ENCODE results near the gene IL17A.

The IL17A gene

GRCh38 chr6:52183131-52183713 is 3.0 kb upstream of the IL17A start:
- WGBS (ENCODE audit: extremely low coverage, insufficient coverage, low lambda C conversion rate): no CpG with 5 or more reads among the region's 3 CpGs
- Histone ChIP-seq H4K5ac (ENCODE audit: low read length) (no peak overlapping the region), H2BK120ac (ENCODE audit: low read depth, low read length) (no peak overlapping the region), H3K23ac (ENCODE audit: low read length) (no peak overlapping the region), H4K8ac (ENCODE audit: low read depth, low read length) (no peak overlapping the region), H3K27me3 (ENCODE audit: insufficient read depth, low read length, poor library complexity) (no peaks in the 10 kb centered on the region), H3K4me1 (ENCODE audit: control insufficient read depth, low read depth, low read length) (no peaks in the 10 kb centered on the region), H3K18ac (ENCODE audit: low read length) (no peak overlapping the region), H3K4me3 (ENCODE audit: low read length) (no peak overlapping the region), H3K56ac (ENCODE audit: low read length) (no peak overlapping the region), H3K36me3 (ENCODE audit: control insufficient read depth, insufficient read depth, low read length) (no peaks in the 10 kb centered on the region), H2BK5ac (ENCODE audit: low read length) (no peak overlapping the region), H3K9ac (ENCODE audit: low read length) (no peak overlapping the region), H2AK5ac (ENCODE audit: low read length) (no peak overlapping the region), H3K4me2 (ENCODE audit: low read length) (no peak overlapping the region), H3K4ac (ENCODE audit: low read depth, low read length) (no peak overlapping the region), H3K27ac (ENCODE audit: low read depth, low read length) (no peak overlapping the region), H2BK15ac (replicated peaks; ENCODE audit: low read depth) (no peak overlapping the region), H3K79me1 (ENCODE audit: low read length) (no peaks in the 10 kb centered on the region), H3K79me2 (ENCODE audit: control insufficient read depth, insufficient read depth, low read length) (no peaks in the 10 kb centered on the region)
- no peak for DNase-seq

- no peak for DNase-seq
- Histone ChIP-seq H3K56ac (ENCODE audit: low read length) (no peak overlapping the region), H3K79me2 (ENCODE audit: control insufficient read depth, insufficient read depth, low read length) (no peaks in the 10 kb centered on the region), H3K18ac (ENCODE audit: low read length) (no peak overlapping the region), H3K4me3 (ENCODE audit: low read length) (no peak overlapping the region), H3K9ac (ENCODE audit: low read length) (no peak overlapping the region), H3K27ac (ENCODE audit: low read depth, low read length) (no peak overlapping the region), H2BK120ac (ENCODE audit: low read depth, low read length) (no peak overlapping the region), H3K36me3 (ENCODE audit: control insufficient read depth, insufficient read depth, low read length) (no peaks in the 10 kb centered on the region), H2AK5ac (ENCODE audit: low read length) (no peak overlapping the region), H4K8ac (ENCODE audit: low read depth, low read length) (no peak overlapping the region), H3K4me1 (ENCODE audit: control insufficient read depth, low read depth, low read length) (no peaks in the 10 kb centered on the region), H3K27me3 (ENCODE audit: insufficient read depth, low read length, poor library complexity) (no peaks in the 10 kb centered on the region), H3K4me2 (ENCODE audit: low read length) (no peak overlapping the region), H3K79me1 (ENCODE audit: low read length) (no peaks in the 10 kb centered on the region), H2BK5ac (ENCODE audit: low read length) (no peak overlapping the region), H3K4ac (ENCODE audit: low read depth, low read length) (no peak overlapping the region), H2BK15ac (replicated peaks; ENCODE audit: low read depth) (no peak overlapping the region), H4K5ac (ENCODE audit: low read length) (no peak overlapping the region), H3K23ac (ENCODE audit: low read length) (no peak overlapping the region)
- WGBS (ENCODE audit: extremely low coverage, insufficient coverage, low lambda C conversion rate): no CpG with 5 or more reads among the region's 5 CpGs
These were observed 305 bp downstream of the IL17A start for GRCh38 chr6:52186480-52186879.

GRCh38 chr6:52187098-52187497 is 923 bp downstream of the IL17A start:
- no peak for DNase-seq
- H3K4me1 ChIP-seq (ENCODE audit: control insufficient read depth, low read depth, low read length): no peaks in the 10 kb centered on the region
- H3K23ac ChIP-seq (ENCODE audit: low read length): no peak overlapping the region
- no peak overlapping the region for H4K5ac ChIP-seq (ENCODE audit: low read length)
- H3K36me3 ChIP-seq (ENCODE audit: control insufficient read depth, insufficient read depth, low read length): no peaks in the 10 kb centered on the region
- no peak overlapping the region for H2BK15ac ChIP-seq (replicated peaks; ENCODE audit: low read depth)
- no peaks in the 10 kb centered on the region for H3K79me2 ChIP-seq (ENCODE audit: control insufficient read depth, insufficient read depth, low read length)
- H3K4me3 ChIP-seq (ENCODE audit: low read length): no peak overlapping the region
- no peak overlapping the region for H2BK5ac ChIP-seq (ENCODE audit: low read length)
- no peak overlapping the region for H3K27ac ChIP-seq (ENCODE audit: low read depth, low read length)
- no peak overlapping the region for H3K56ac ChIP-seq (ENCODE audit: low read length)
- no peak overlapping the region for H2BK120ac ChIP-seq (ENCODE audit: low read depth, low read length)
- H3K9ac ChIP-seq (ENCODE audit: low read length): no peak overlapping the region
- no peak overlapping the region for H3K4ac ChIP-seq (ENCODE audit: low read depth, low read length)
- H3K18ac ChIP-seq (ENCODE audit: low read length): no peak overlapping the region
- H4K8ac ChIP-seq (ENCODE audit: low read depth, low read length): no peak overlapping the region
- H3K4me2 ChIP-seq (ENCODE audit: low read length): no peak overlapping the region
- H2AK5ac ChIP-seq (ENCODE audit: low read length): no peak overlapping the region
- H3K79me1 ChIP-seq (ENCODE audit: low read length): no peaks in the 10 kb centered on the region
- no CpG with 5 or more reads among the region's 1 CpG for WGBS (ENCODE audit: extremely low coverage, insufficient coverage, low lambda C conversion rate)
- no peaks in the 10 kb centered on the region for H3K27me3 ChIP-seq (ENCODE audit: insufficient read depth, low read length, poor library complexity)

GRCh38 chr6:52189974-52190373 is 3.8 kb downstream of the IL17A start:
- Histone ChIP-seq H3K79me1 (ENCODE audit: low read length) (no peaks in the 10 kb centered on the region), H3K56ac (ENCODE audit: low read length) (no peak overlapping the region), H3K36me3 (ENCODE audit: control insufficient read depth, insufficient read depth, low read length) (no peaks in the 10 kb centered on the region), H3K4me3 (ENCODE audit: low read length) (no peak overlapping the region), H4K5ac (ENCODE audit: low read length) (no peak overlapping the region), H4K8ac (ENCODE audit: low read depth, low read length) (no peak overlapping the region), H3K27me3 (ENCODE audit: insufficient read depth, low read length, poor library complexity) (no peaks in the 10 kb centered on the region), H2AK5ac (ENCODE audit: low read length) (no peak overlapping the region), H3K4me2 (ENCODE audit: low read length) (no peak overlapping the region), H2BK15ac (replicated peaks; ENCODE audit: low read depth) (no peak overlapping the region), H3K18ac (ENCODE audit: low read length) (no peak overlapping the region), H3K4me1 (ENCODE audit: control insufficient read depth, low read depth, low read length) (no peaks in the 10 kb centered on the region), H2BK5ac (ENCODE audit: low read length) (no peak overlapping the region), H3K23ac (ENCODE audit: low read length) (no peak overlapping the region), H3K9ac (ENCODE audit: low read length) (no peak overlapping the region), H3K27ac (ENCODE audit: low read depth, low read length) (no peak overlapping the region), H2BK120ac (ENCODE audit: low read depth, low read length) (no peak overlapping the region), H3K4ac (ENCODE audit: low read depth, low read length) (no peak overlapping the region), H3K79me2 (ENCODE audit: control insufficient read depth, insufficient read depth, low read length) (no peaks in the 10 kb centered on the region)
- no CpG with 5 or more reads among the region's 2 CpGs for WGBS (ENCODE audit: extremely low coverage, insufficient coverage, low lambda C conversion rate)
- DNase-seq: no peak

GRCh38 chr6:52190409-52190808 is 4.2 kb downstream of the IL17A start:
- Histone ChIP-seq H3K9ac (ENCODE audit: low read length) (no peak overlapping the region), H3K4ac (ENCODE audit: low read depth, low read length) (no peak overlapping the region), H3K4me2 (ENCODE audit: low read length) (no peak overlapping the region), H3K4me1 (ENCODE audit: control insufficient read depth, low read depth, low read length) (no peaks in the 10 kb centered on the region), H3K56ac (ENCODE audit: low read length) (no peak overlapping the region), H2BK5ac (ENCODE audit: low read length) (no peak overlapping the region), H2BK120ac (ENCODE audit: low read depth, low read length) (no peak overlapping the region), H4K5ac (ENCODE audit: low read length) (no peak overlapping the region), H3K4me3 (ENCODE audit: low read length) (no peak overlapping the region), H3K36me3 (ENCODE audit: control insufficient read depth, insufficient read depth, low read length) (no peaks in the 10 kb centered on the region), H3K79me2 (ENCODE audit: control insufficient read depth, insufficient read depth, low read length) (no peaks in the 10 kb centered on the region), H3K18ac (ENCODE audit: low read length) (no peak overlapping the region), H3K27me3 (ENCODE audit: insufficient read depth, low read length, poor library complexity) (no peaks in the 10 kb centered on the region), H2AK5ac (ENCODE audit: low read length) (no peak overlapping the region), H3K27ac (ENCODE audit: low read depth, low read length) (no peak overlapping the region), H4K8ac (ENCODE audit: low read depth, low read length) (no peak overlapping the region), H3K79me1 (ENCODE audit: low read length) (no peaks in the 10 kb centered on the region), H3K23ac (ENCODE audit: low read length) (no peak overlapping the region), H2BK15ac (replicated peaks; ENCODE audit: low read depth) (no peak overlapping the region)
- no peak for DNase-seq
- WGBS (ENCODE audit: extremely low coverage, insufficient coverage, low lambda C conversion rate): no CpG with 5 or more reads among the region's 3 CpGs

- Histone ChIP-seq H3K27ac (ENCODE audit: low read depth, low read length) (no peak overlapping the region), H2AK5ac (ENCODE audit: low read length) (no peak overlapping the region), H3K56ac (ENCODE audit: low read length) (no peak overlapping the region), H3K4ac (ENCODE audit: low read depth, low read length) (no peak overlapping the region), H3K18ac (ENCODE audit: low read length) (no peak overlapping the region), H3K4me1 (ENCODE audit: control insufficient read depth, low read depth, low read length) (no peaks in the 10 kb centered on the region), H4K8ac (ENCODE audit: low read depth, low read length) (no peak overlapping the region), H3K27me3 (ENCODE audit: insufficient read depth, low read length, poor library complexity) (no peaks in the 10 kb centered on the region), H4K5ac (ENCODE audit: low read length) (no peak overlapping the region), H2BK15ac (replicated peaks; ENCODE audit: low read depth) (no peak overlapping the region), H3K23ac (ENCODE audit: low read length) (no peak overlapping the region), H2BK120ac (ENCODE audit: low read depth, low read length) (no peak overlapping the region), H3K9ac (ENCODE audit: low read length) (no peak overlapping the region), H3K4me2 (ENCODE audit: low read length) (no peak overlapping the region), H2BK5ac (ENCODE audit: low read length) (no peak overlapping the region), H3K79me1 (ENCODE audit: low read length) (no peaks in the 10 kb centered on the region), H3K4me3 (ENCODE audit: low read length) (no peak overlapping the region), H3K36me3 (ENCODE audit: control insufficient read depth, insufficient read depth, low read length) (no peaks in the 10 kb centered on the region), H3K79me2 (ENCODE audit: control insufficient read depth, insufficient read depth, low read length) (no peaks in the 10 kb centered on the region)
- no CpG with 5 or more reads among the region's 3 CpGs for WGBS (ENCODE audit: extremely low coverage, insufficient coverage, low lambda C conversion rate)
- DNase-seq: no peak
These were observed 5.6 kb downstream of the IL17A start for GRCh38 chr6:52191824-52192223.

All from mesendoderm (in vitro differentiated cells).